DOHH2 (cell line): ENCODE data around the gene TET1.

Experiments
- H3F3A ChIP-seq: fragments of 200-600 bp; sonication (generic), shearing (Covaris generic); 2 replicates; pipeline ENCODE4 v1.6.0; 2016; ENCODE audit warnings: antibody characterized with exemption, mild to moderate bottlenecking; ENCODE audit not compliant: control insufficient read depth, insufficient read depth
- H3K27ac ChIP-seq: fragments of 200-600 bp; sonication (generic); 2 replicates; pipeline ENCODE4 v1.5.1; 2014; ENCODE audit warnings: low read depth, mild to moderate bottlenecking, low read length, moderate library complexity
- H3K27me3 ChIP-seq: fragments of 200-600 bp; sonication (generic); 2 replicates; pipeline ENCODE4 v1.6.1; 2014; ENCODE audit warnings: mild to moderate bottlenecking, low read length, mixed read lengths; ENCODE audit not compliant: control insufficient read depth
- H3K36me3 ChIP-seq: fragments of 200-600 bp; sonication (generic); 2 replicates; pipeline ENCODE4 v1.6.1; 2014; ENCODE audit warnings: mild to moderate bottlenecking, low read length, moderate library complexity, mixed read lengths; ENCODE audit not compliant: control insufficient read depth
- H3K4me1 ChIP-seq: fragments of 200-600 bp; sonication (generic); 2 replicates; pipeline ENCODE4 v1.6.1; 2014; ENCODE audit warnings: mild to moderate bottlenecking, low read length, mixed read lengths; ENCODE audit not compliant: control insufficient read depth
- H3K4me2 ChIP-seq: fragments of 200-600 bp; sonication (generic); 2 replicates; pipeline ENCODE4 v1.6.0; 2014; ENCODE audit warnings: mild to moderate bottlenecking, low read length, moderate library complexity
- H3K4me3 ChIP-seq: fragments of 200-600 bp; sonication (generic); 2 replicates; pipeline ENCODE4 v1.5.1; 2014; ENCODE audit warnings: mild to moderate bottlenecking, low read length, mixed read lengths
- H3K79me2 ChIP-seq: fragments of 200-600 bp; sonication (generic); 2 replicates; pipeline ENCODE4 v1.6.1; 2014; ENCODE audit warnings: mild to moderate bottlenecking, low read length, mixed read lengths; ENCODE audit not compliant: control insufficient read depth
- H3K9me2 ChIP-seq: fragments of 200-600 bp; sonication (generic); replicated peaks from 2 replicates; pipeline ENCODE4 v1.6.1; 2014; ENCODE audit warnings: mild to moderate bottlenecking, low read length, mixed read lengths; ENCODE audit not compliant: control insufficient read depth
- H3K9me3 ChIP-seq: fragments of 200-600 bp; sonication (generic); 2 replicates; pipeline ENCODE4 v1.6.1; 2014; ENCODE audit warnings: antibody characterized with exemption, low read length, mixed read lengths; ENCODE audit not compliant: control insufficient read depth, insufficient read depth
- H4K20me1 ChIP-seq: fragments of 200-600 bp; sonication (generic); 2 replicates; pipeline ENCODE4 v1.6.0; 2014; ENCODE audit warnings: low read depth, mild to moderate bottlenecking, antibody characterized with exemption, low read length, moderate library complexity; ENCODE audit not compliant: control insufficient read depth, insufficient read depth
- CTCF ChIP-seq: fragments of 200-600 bp; sonication (generic); IDR thresholded peaks from one replicate; pipeline ENCODE4 v1.5.1; 2014; ENCODE audit warnings: antibody characterized with exemption, mild to moderate bottlenecking, low read depth, low read length; ENCODE audit not compliant: poor library complexity, severe bottlenecking
- EZH2phosphoT487 ChIP-seq: fragments of 200-600 bp; sonication (generic); IDR thresholded peaks from 2 replicates; pipeline ENCODE4 v1.6.1; 2017; ENCODE audit warnings: borderline replicate concordance, mild to moderate bottlenecking, antibody characterized with exemption, low read length, moderate library complexity, mixed read lengths

Gene TET1

GRCh38 chr10:68595513-68595912, 35.4 kb downstream of the TET1 start:
- H3K9me2 ChIP-seq: no peaks in the 10 kb centered on the region
- H3F3A ChIP-seq: 0 out of 2 replicates have a peak, but pooled peaks cover 4% of the 10 kb centered on the region
- H3K27me3 ChIP-seq: no peaks in the 10 kb centered on the region
- peaks cover under 1% of the 10 kb centered on the region; the same call in 1 of the 2 replicates for H3K36me3 ChIP-seq
- H3K4me3 ChIP-seq: no peak overlapping the region
- no peak for TF ChIP-seq EZH2phosphoT487
- TF ChIP-seq CTCF: no peak
- no peak overlapping the region for H3K27ac ChIP-seq
- H4K20me1 ChIP-seq: no peaks in the 10 kb centered on the region
- no peaks in the 10 kb centered on the region for H3K79me2 ChIP-seq
- H3K4me1 ChIP-seq: peaks cover 10% of the 10 kb centered on the region
- no peak overlapping the region for H3K4me2 ChIP-seq
- no peaks in the 10 kb centered on the region for H3K9me3 ChIP-seq

- Histone ChIP-seq H3K4me3 (no peak overlapping the region), H3K27me3 (no peaks in the 10 kb centered on the region), H3K36me3 (peaks cover 8% of the 10 kb centered on the region; the same call in 1 of the 2 replicates), H3F3A (peaks cover 4% of the 10 kb centered on the region; the same call in 1 of the 2 replicates), H4K20me1 (no peaks in the 10 kb centered on the region), H3K9me3 (no peaks in the 10 kb centered on the region), H3K4me2 (no peak overlapping the region), H3K4me1 (peaks cover 29% of the 10 kb centered on the region), H3K9me2 (no peaks in the 10 kb centered on the region), H3K79me2 (peaks cover 4% of the 10 kb centered on the region), H3K27ac (no peak overlapping the region)
- TF ChIP-seq CTCF: no peak
- TF ChIP-seq EZH2phosphoT487: no peak
These were observed 37.3 kb downstream of the TET1 start for GRCh38 chr10:68597407-68597806.

GRCh38 chr10:68598978-68599770, 39.0 kb downstream of the TET1 start:
- no peak overlapping the region for H3K4me3 ChIP-seq
- H3K36me3 ChIP-seq: peaks cover 11% of the 10 kb centered on the region; the same call in 1 of the 2 replicates
- H3K9me3 ChIP-seq: no peaks in the 10 kb centered on the region
- H3K4me1 ChIP-seq: peaks cover 31% of the 10 kb centered on the region
- peaks cover 4% of the 10 kb centered on the region for H3K79me2 ChIP-seq
- H3F3A ChIP-seq: peaks cover 4% of the 10 kb centered on the region; the same call in 1 of the 2 replicates
- no peaks in the 10 kb centered on the region for H3K9me2 ChIP-seq
- H4K20me1 ChIP-seq: no peaks in the 10 kb centered on the region
- H3K27ac ChIP-seq: no peak overlapping the region
- peak overlapping the region; percentile 98; the same call in 1 of the 2 replicates for H3K4me2 ChIP-seq
- H3K27me3 ChIP-seq: no peaks in the 10 kb centered on the region
- no peak for TF ChIP-seq EZH2phosphoT487
- no peak for TF ChIP-seq CTCF
